ENCODE data around the gene MRE11. TPM values are rescaled to one million over a fixed set of nuclear protein-coding genes. Genes with fewer than 3 reads are reported as not detected.
"Not testable (repeated sequence)": the region's sequence is repeated elsewhere in the genome, so short reads cannot be mapped to it uniquely, and the experiment has no call there.

The MRE11 gene
- total RNA-seq, 2 experiments from 2014 or later = 42.6 to 62.1 TPM

DNA sequence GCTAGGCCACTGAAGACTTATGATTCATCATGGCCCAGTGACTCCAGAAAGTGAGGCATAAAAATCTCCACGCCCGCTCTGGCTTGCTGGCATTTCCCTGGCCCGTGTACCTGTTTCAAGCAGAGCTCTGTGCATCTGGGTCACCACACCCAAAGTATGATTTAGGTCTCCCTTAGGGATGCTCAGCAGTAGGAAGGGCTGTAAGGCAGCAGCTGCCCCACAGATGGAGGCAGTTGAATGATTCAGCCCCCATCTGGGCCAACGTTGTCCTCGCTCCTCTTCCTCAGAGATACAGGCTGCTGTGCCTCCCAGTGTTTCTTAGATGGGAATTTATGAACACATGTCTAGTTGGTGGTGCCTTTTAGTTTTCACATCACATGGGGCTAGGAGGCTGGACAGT lies 114.0 kb downstream of the MRE11 start:
- no peak overlapping the region for H3K27ac ChIP-seq (ENCODE audit: low read depth, low read length, poor library complexity, severe bottlenecking)
- CTCF ChIA-PET (ENCODE audit: unreplicated experiment) = no interaction called here
- H3K79me2 ChIP-seq (ENCODE audit: insufficient read depth, low read depth, low read length) = no peaks in the 10 kb centered on the region
- no peaks in the 10 kb centered on the region for H3K36me3 ChIP-seq (ENCODE audit: insufficient read depth, low read length)
- POLR2A ChIA-PET = no interaction called here
- TF ChIP-seq, protein P1, sequence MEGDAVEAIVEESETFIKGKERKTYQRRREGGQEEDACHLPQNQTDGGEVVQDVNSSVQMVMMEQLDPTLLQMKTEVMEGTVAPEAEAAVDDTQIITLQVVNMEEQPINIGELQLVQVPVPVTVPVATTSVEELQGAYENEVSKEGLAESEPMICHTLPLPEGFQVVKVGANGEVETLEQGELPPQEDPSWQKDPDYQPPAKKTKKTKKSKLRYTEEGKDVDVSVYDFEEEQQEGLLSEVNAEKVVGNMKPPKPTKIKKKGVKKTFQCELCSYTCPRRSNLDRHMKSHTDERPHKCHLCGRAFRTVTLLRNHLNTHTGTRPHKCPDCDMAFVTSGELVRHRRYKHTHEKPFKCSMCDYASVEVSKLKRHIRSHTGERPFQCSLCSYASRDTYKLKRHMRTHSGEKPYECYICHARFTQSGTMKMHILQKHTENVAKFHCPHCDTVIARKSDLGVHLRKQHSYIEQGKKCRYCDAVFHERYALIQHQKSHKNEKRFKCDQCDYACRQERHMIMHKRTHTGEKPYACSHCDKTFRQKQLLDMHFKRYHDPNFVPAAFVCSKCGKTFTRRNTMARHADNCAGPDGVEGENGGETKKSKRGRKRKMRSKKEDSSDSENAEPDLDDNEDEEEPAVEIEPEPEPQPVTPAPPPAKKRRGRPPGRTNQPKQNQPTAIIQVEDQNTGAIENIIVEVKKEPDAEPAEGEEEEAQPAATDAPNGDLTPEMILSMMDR (conservative IDR thresholded peaks at IDR 0.05; ENCODE audit: low read length) = no peak
- DNase-seq (ENCODE audit: low spot score) = no peak
- BruUV-seq (replicated peaks) = no TSS peak
- no peak overlapping the region for H3K4me3 ChIP-seq (ENCODE audit: low read depth, low read length, poor library complexity, severe bottlenecking)
- no peaks in the 10 kb centered on the region for H3K9me2 ChIP-seq (ENCODE audit: insufficient read depth, low read length)
- intact Hi-C loops (cut with micrococcal nuclease; ENCODE audit: unreplicated experiment) = no loop called here
- no peaks in the 10 kb centered on the region for H3K4me1 ChIP-seq (ENCODE audit: insufficient read depth, low read length, poor library complexity, severe bottlenecking)
- H2AFZ ChIP-seq (ENCODE audit: low read length) = no peak overlapping the region
- no peaks in the 10 kb centered on the region for H4K20me1 ChIP-seq (ENCODE audit: insufficient read depth, low read length)
- H3K9me3 ChIP-seq (ENCODE audit: low read length) = no peaks in the 10 kb centered on the region
- no peak overlapping the region for H3K4me2 ChIP-seq (ENCODE audit: low read length)

DNA sequence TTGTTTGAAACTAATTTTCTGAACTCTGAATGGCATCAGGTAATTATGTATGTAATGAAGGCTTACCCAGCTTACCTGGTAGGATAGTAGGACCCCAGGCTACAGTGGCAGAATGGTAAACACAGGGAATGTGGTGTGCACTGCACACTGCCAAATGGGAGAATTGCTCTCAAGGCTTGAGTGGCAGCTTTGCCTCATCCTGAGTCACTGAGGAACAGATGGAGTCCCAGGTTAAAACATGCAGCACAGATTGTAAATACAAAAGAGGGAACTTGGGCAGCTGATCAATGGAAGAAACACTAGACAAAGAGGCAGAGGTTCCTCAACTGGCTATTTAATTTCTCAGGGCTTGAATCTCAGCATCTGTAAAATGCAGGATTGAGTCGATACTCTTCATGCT lies 116.8 kb downstream of the MRE11 start:
- POLR2A ChIA-PET = no interaction called here
- TF ChIP-seq, protein P1 (conservative IDR thresholded peaks at IDR 0.05; ENCODE audit: low read length) = no peak
- TF ChIP-seq EZH2phosphoT487 (IDR thresholded peaks at IDR 0.05; ENCODE audit: borderline replicate concordance, low read depth, low read length) = no peak
- Histone ChIP-seq H4K20me1 (ENCODE audit: insufficient read depth, low read length) (no peaks in the 10 kb centered on the region), H3K4me1 (ENCODE audit: insufficient read depth, low read length, poor library complexity, severe bottlenecking) (no peaks in the 10 kb centered on the region), H3K9me3 (ENCODE audit: low read length) (no peaks in the 10 kb centered on the region), H3K27ac (ENCODE audit: low read depth, low read length, poor library complexity, severe bottlenecking) (no peak overlapping the region), H3K4me3 (ENCODE audit: low read depth, low read length, poor library complexity, severe bottlenecking) (no peak overlapping the region), H2AFZ (ENCODE audit: low read length) (no peak overlapping the region), H3K36me3 (ENCODE audit: insufficient read depth, low read length) (no peaks in the 10 kb centered on the region), H3K9me2 (ENCODE audit: insufficient read depth, low read length) (no peaks in the 10 kb centered on the region), H3K79me2 (ENCODE audit: insufficient read depth, low read depth, low read length) (no peaks in the 10 kb centered on the region), H3K4me2 (ENCODE audit: low read length) (no peak overlapping the region)
- BruUV-seq (replicated peaks) = no TSS peak
- intact Hi-C loops (cut with micrococcal nuclease; ENCODE audit: unreplicated experiment) = no loop called here
- CTCF ChIA-PET (ENCODE audit: unreplicated experiment) = no interaction called here
- no peak for DNase-seq (ENCODE audit: low spot score)

DNA sequence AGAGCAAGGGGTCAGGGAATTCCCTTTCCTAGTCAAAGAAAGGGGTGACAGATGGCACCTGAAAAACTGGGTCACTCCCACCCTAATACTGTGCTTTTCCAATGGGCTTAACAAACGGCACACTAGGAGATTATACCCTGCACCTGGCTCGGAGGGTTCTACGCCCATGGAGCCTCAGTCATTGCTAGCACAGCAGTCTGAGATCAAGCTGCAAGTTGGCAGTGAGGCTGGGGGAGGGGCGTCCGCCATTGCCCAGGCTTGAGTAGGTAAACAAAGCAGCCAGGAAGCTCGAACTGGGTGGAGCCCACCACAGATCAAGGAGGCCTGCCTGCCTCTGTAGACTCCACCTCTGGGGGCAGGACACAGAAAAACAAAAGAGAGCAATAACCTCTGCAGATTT lies 123.1 kb downstream of the MRE11 start:
- CTCF ChIA-PET (ENCODE audit: unreplicated experiment); H3K4me1 ChIP-seq (ENCODE audit: insufficient read depth, low read length, poor library complexity, severe bottlenecking); H3K9me2 ChIP-seq (ENCODE audit: insufficient read depth, low read length); H4K20me1 ChIP-seq (ENCODE audit: insufficient read depth, low read length); H3K27ac ChIP-seq (ENCODE audit: low read depth, low read length, poor library complexity, severe bottlenecking); POLR2A ChIA-PET; BruUV-seq (replicated peaks); DNase-seq (ENCODE audit: low spot score); intact Hi-C loops (cut with micrococcal nuclease; ENCODE audit: unreplicated experiment); H3K9me3 ChIP-seq (ENCODE audit: low read length); H3K79me2 ChIP-seq (ENCODE audit: insufficient read depth, low read depth, low read length); H3K36me3 ChIP-seq (ENCODE audit: insufficient read depth, low read length); H3K4me3 ChIP-seq (ENCODE audit: low read depth, low read length, poor library complexity, severe bottlenecking); H3K4me2 ChIP-seq (ENCODE audit: low read length); H2AFZ ChIP-seq (ENCODE audit: low read length): not testable (repeated sequence)

Small RNAs within 50 kb of the gene (microRNA-seq; reads per million reads assigned to microRNA genes)
- gene MIR548L (ENCODE audit: borderline replicate concordance) = 48.5 reads per million, percentile 44 among the genes with 10 or more reads in this experiment

Small RNAs within 50 kb of the gene (small RNA-seq; reads per million reads assigned to genes)
- not detected for gene MIR548L

Other genes starting within 250 kb of the MRE11 start
- gene IZUMO1R, start 189.3 kb downstream of the MRE11 start, total RNA-seq (2014; rRNA removed; shearing (Covaris generic)) = not detected in 2 replicates
- not detected in 2 replicates for gene IZUMO1R, start 189.3 kb downstream of the MRE11 start, total RNA-seq (2022)
- gene GPR83, start 92.4 kb downstream of the MRE11 start, total RNA-seq (2014; rRNA removed; shearing (Covaris generic)) = 0.03 TPM in 2 replicates
- gene GPR83, start 92.4 kb downstream of the MRE11 start, total RNA-seq (2022) = 0.10 TPM in 1 of 2 replicates, not detected in the other
- 26.1 and 29.2 TPM in 2 replicates for gene ANKRD49, start 140 bp upstream of the MRE11 start, total RNA-seq (2014; rRNA removed; shearing (Covaris generic))
- 26.8 and 28.8 TPM in 2 replicates for gene ANKRD49, start 140 bp upstream of the MRE11 start, total RNA-seq (2022)
- not detected in 2 replicates for gene C11orf97, start 18.6 kb upstream of the MRE11 start, total RNA-seq (2014; rRNA removed; shearing (Covaris generic))
- gene C11orf97, start 18.6 kb upstream of the MRE11 start, total RNA-seq (2022) = not detected in 2 replicates
- gene FUT4, start 50.1 kb upstream of the MRE11 start, total RNA-seq (2014; rRNA removed; shearing (Covaris generic)) = 1.5 and 1.7 TPM in 2 replicates
- 1.2 and 1.7 TPM in 2 replicates for gene FUT4, start 50.1 kb upstream of the MRE11 start, total RNA-seq (2022)
- gene PIWIL4, start 73.5 kb upstream of the MRE11 start, total RNA-seq (2014; rRNA removed; shearing (Covaris generic)) = 0.22 TPM in 1 of 2 replicates, not detected in the other
- gene PIWIL4, start 73.5 kb upstream of the MRE11 start, total RNA-seq (2022) = 0.15 TPM in 1 of 2 replicates, not detected in the other

All from OCI-LY7 (cell line).